Sigmoid colon (tissue), 3 donors: Measurements from ENCODE around the gene KSR1.

Source experiments
- CTCF ChIP-seq, 4 experiments: fragments of 450-650 bp in 3 of 4; fragments of 200-600 bp in 1 of 4; IDR thresholded peaks; one replicate each; pipeline ENCODE4 v1.5.1; 2016 to 2019; ENCODE audit warnings: antibody characterized with exemption in 4 of 4, mild to moderate bottlenecking in 3 of 4, moderate library complexity in 2 of 4
- POLR2A ChIP-seq, 2 donors: fragments of 450-650 bp; IDR thresholded peaks; one replicate each; pipeline ENCODE4 v1.6.1; 2016; ENCODE audit warnings: antibody characterized with exemption in 2 of 2, mild to moderate bottlenecking in 2 of 2, moderate library complexity in 2 of 2

GRCh38 chr17:27597188-27597580 lies 140.9 kb downstream of the KSR1 start:
- TF ChIP-seq POLR2A (IDR thresholded peaks at IDR 0.05) = no peak
- TF ChIP-seq CTCF (IDR thresholded peaks at IDR 0.05) = no peak
